GM12878 (cell line): ENCODE results near the gene MIA2. TPM values are rescaled to one million over a fixed set of nuclear protein-coding genes. Genes with fewer than 3 reads are reported as not detected.

ENCODE experiments used
- BCL11A ChIP-seq: IDR thresholded peaks from 2 replicates; pipeline ENCODE4 v1.6.1; 2011; ENCODE audit warnings: low read depth, low read length
- CHD1 ChIP-seq: IDR thresholded peaks from 2 replicates; pipeline ENCODE4 v1.6.1; 2012; ENCODE audit warnings: low read depth, low read length, improper control_type of control experiment
- IRF5 ChIP-seq: fragments of 450-650 bp; IDR thresholded peaks from 2 replicates; pipeline ENCODE4 v1.6.1; 2017; ENCODE audit warnings: borderline replicate concordance
- MTA3 ChIP-seq: IDR thresholded peaks from 2 replicates; pipeline ENCODE4 v1.6.1; 2012; ENCODE audit warnings: low read length, inconsistent platforms, borderline replicate concordance
- NFYA ChIP-seq: IDR thresholded peaks from 2 replicates; pipeline ENCODE4 v1.6.1; 2011; ENCODE audit warnings: low read depth, mild to moderate bottlenecking, low read length, improper control_type of control experiment, borderline replicate concordance
- NR2C1 ChIP-seq: fragments of 450-650 bp; IDR thresholded peaks from 2 replicates; pipeline ENCODE4 v1.6.1; 2017; ENCODE audit warnings: antibody characterized with exemption, mild to moderate bottlenecking, moderate library complexity
- RUNX3 ChIP-seq: IDR thresholded peaks from 2 replicates; pipeline ENCODE4 v1.6.1; 2012; ENCODE audit warnings: low read length, inconsistent platforms
- SMC3 ChIP-seq: IDR thresholded peaks from 2 replicates; pipeline ENCODE4 v1.6.1; 2011; ENCODE audit warnings: low read length, improper control_type of control experiment, borderline replicate concordance
- STAT3 ChIP-seq: IDR thresholded peaks from 2 replicates; pipeline ENCODE4 v1.6.1; 2011; ENCODE audit warnings: low read depth, low read length, improper control_type of control experiment
- polyA plus RNA-seq, 11 experiments: library from polyadenylated mRNA; depleted of rRNA in 4 of 11; unstranded in 6 of 11; stranded (reverse) in 5 of 11; fragments of >200 nt; fragmentation: Nextera tagmentation in 4 of 11; fragmentation: Illumina TruSeq in 1 of 11; extraction: Ambion mirVana in 4 of 11; extraction: Trizol in 1 of 11; gene quantifications; 1 replicate in 1 of 11; 2 replicates in 10 of 11; pipeline versions ENCODE4 v1.2.1 to v1.2.3, GENCODE V29; 2011 to 2016; ENCODE audit warnings: inconsistent platforms in 2 of 11, missing spikeins in 2 of 11, low read depth in 1 of 11
- total RNA-seq, 4 experiments: library from RNA; depleted of rRNA in 3 of 4; stranded (reverse); fragments of >200 nt in 3 of 4; fragmentation: Illumina TruSeq in 1 of 4; extraction: Trizol in 1 of 4; gene quantifications; 2 replicates each; pipeline versions ENCODE4 v1.2.1 to v1.2.3, GENCODE V29; 2013 to 2021
- TF ChIP-seq, protein P1 (sequence below): fragments of 450-650 bp; IDR thresholded peaks from 2 replicates; pipeline ENCODE4 v1.6.1; 2016; ENCODE audit warnings: mild to moderate bottlenecking, moderate library complexity, borderline replicate concordance

Gene MIA2
- total and polyA plus RNA-seq, 10 of the 15 experiments (the other 5 are each of a cell fraction or from before 2014, with no cell fraction given) = 6.3 to 36.8 (median 17.1) TPM

- no peak for TF ChIP-seq SMC3
- no peak for TF ChIP-seq CHD1
- TF ChIP-seq NR2C1 = no peak
- no peak for TF ChIP-seq STAT3
- TF ChIP-seq, protein P1, sequence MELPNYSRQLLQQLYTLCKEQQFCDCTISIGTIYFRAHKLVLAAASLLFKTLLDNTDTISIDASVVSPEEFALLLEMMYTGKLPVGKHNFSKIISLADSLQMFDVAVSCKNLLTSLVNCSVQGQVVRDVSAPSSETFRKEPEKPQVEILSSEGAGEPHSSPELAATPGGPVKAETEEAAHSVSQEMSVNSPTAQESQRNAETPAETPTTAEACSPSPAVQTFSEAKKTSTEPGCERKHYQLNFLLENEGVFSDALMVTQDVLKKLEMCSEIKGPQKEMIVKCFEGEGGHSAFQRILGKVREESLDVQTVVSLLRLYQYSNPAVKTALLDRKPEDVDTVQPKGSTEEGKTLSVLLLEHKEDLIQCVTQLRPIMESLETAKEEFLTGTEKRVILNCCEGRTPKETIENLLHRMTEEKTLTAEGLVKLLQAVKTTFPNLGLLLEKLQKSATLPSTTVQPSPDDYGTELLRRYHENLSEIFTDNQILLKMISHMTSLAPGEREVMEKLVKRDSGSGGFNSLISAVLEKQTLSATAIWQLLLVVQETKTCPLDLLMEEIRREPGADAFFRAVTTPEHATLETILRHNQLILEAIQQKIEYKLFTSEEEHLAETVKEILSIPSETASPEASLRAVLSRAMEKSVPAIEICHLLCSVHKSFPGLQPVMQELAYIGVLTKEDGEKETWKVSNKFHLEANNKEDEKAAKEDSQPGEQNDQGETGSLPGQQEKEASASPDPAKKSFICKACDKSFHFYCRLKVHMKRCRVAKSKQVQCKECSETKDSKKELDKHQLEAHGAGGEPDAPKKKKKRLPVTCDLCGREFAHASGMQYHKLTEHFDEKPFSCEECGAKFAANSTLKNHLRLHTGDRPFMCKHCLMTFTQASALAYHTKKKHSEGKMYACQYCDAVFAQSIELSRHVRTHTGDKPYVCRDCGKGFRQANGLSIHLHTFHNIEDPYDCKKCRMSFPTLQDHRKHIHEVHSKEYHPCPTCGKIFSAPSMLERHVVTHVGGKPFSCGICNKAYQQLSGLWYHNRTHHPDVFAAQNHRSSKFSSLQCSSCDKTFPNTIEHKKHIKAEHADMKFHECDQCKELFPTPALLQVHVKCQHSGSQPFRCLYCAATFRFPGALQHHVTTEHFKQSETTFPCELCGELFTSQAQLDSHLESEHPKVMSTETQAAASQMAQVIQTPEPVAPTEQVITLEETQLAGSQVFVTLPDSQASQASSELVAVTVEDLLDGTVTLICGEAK = no peak
- TF ChIP-seq NFYA = no peak
- TF ChIP-seq RUNX3 = no peak
- no peak for TF ChIP-seq IRF5
- TF ChIP-seq BCL11A = no peak
- no peak for TF ChIP-seq MTA3
These were observed 133.0 kb downstream of the MIA2 start (continued) for GRCh38 chr14:39366460-39367386.
